Peyer's patch (tissue), 4 donors: ENCODE measurements around the gene PAX8. TPM values are rescaled to one million over a fixed set of nuclear protein-coding genes. Genes with fewer than 3 reads are reported as not detected.

Experiments used
- DNase-seq, 3 donors: peaks; one replicate each; pipeline ENCODE4 v3.0.0-alpha.2; 2017 to 2019
- H3K27ac ChIP-seq, 4 donors: fragments of 200-600 bp; sonication (generic); one replicate each; pipeline ENCODE4 v1.5.1; 2016 to 2019
- H3K27me3 ChIP-seq, 2 donors: fragments of 200-600 bp; sonication (generic); one replicate each; pipeline ENCODE4 v1.5.1; 2019
- H3K36me3 ChIP-seq, 3 donors: fragments of 200-600 bp; sonication (generic); one replicate each; pipeline ENCODE4 v1.5.1; 2016 to 2019
- H3K4me1 ChIP-seq, 4 donors: fragments of 200-600 bp; sonication (generic); one replicate each; pipeline ENCODE4 v1.5.1; 2016 to 2019
- H3K4me3 ChIP-seq, 4 donors: fragments of 200-600 bp; sonication (generic); 1 replicate in 3 of 4; 2 replicates in 1 of 4; pipeline ENCODE4 v1.5.1; 2016 to 2019; ENCODE audit warnings: mild to moderate bottlenecking in 1 of 4
- H3K9me3 ChIP-seq, 4 donors: fragments of 200-600 bp; sonication (generic); one replicate each; pipeline ENCODE4 v1.5.1; 2016 to 2019; ENCODE audit warnings: mild to moderate bottlenecking in 1 of 4
- POLR2A ChIP-seq, 2 donors: fragments of 450-650 bp; IDR thresholded peaks; one replicate each; pipeline ENCODE4 v1.5.1; 2017; ENCODE audit warnings: antibody characterized with exemption in 2 of 2, mild to moderate bottlenecking in 2 of 2, moderate library complexity in 2 of 2
- total RNA-seq, 4 donors: library from RNA; depleted of rRNA; stranded (reverse); fragments of >200 nt; gene quantifications; one replicate each; pipeline ENCODE4 v1.1.0, GENCODE V29; 2016
- TF ChIP-seq, protein P1 (sequence below), 6 experiments: fragments of 450-650 bp in 4 of 6; fragments of 200-600 bp in 2 of 6; sonication (generic) in 1 of 6; IDR thresholded peaks; one replicate each; pipeline ENCODE4 v1.5.1; 2017 to 2019; ENCODE audit warnings: antibody characterized with exemption in 6 of 6, mild to moderate bottlenecking in 3 of 6, moderate library complexity in 1 of 6

The PAX8 gene
- total RNA-seq, 4 donors from 2014 or later = 3.3 to 22.1 (median 14.2) TPM

DNA sequence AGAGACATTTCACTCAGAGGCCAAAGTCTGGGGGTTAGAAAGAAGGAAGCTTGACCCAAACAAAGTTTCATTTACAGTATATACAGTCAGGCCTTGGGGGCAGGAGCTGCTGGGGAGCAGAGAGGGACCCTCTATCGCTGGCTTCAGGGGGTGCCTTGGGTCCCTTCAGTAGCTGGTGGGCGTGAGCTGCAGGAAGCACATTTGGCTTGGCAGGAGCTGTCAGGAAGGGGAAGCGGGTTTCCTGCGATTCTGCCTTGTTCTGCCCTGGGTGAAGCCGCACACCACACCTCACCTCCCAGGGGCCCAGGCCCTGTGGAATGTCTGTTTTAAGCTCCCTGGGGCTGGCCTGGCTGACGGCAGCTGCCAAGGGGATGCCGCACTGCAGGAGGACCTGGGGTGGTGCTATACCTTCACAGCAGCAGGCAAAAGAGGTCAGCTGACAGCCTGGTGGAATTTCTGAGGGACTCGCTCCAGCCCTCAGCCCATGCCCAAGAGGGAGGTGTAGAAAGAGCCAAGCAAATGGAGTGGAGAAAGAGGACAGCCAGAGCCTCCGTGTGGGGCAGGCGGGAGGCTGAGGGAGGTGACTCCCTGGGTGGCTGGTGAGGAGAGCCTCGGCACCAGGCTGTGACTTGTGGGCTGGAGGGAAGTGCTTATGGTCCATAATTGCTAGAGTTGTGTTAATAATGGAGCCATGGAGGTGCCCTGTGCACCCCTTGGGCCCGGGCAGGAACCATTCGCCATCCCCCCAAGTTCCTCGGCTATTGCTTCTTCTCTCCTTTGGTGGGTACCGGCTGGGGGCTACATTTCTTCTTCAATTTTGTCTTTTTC is 61.1 kb downstream of the PAX8 start:
- Histone ChIP-seq H3K4me1 (peaks cover 0 to 28% (median 13%) of the 10 kb centered on the region in 4 donors), H3K36me3 (no peaks in the 10 kb centered on the region), H3K27me3 (no peaks in the 10 kb centered on the region), H3K9me3 (no peaks in the 10 kb centered on the region), H3K4me3 (no peak overlapping the region), H3K27ac (peak overlapping the region in 3 of 4 donors; percentile 82 to 97 (median 91))
- TF ChIP-seq, protein P1, sequence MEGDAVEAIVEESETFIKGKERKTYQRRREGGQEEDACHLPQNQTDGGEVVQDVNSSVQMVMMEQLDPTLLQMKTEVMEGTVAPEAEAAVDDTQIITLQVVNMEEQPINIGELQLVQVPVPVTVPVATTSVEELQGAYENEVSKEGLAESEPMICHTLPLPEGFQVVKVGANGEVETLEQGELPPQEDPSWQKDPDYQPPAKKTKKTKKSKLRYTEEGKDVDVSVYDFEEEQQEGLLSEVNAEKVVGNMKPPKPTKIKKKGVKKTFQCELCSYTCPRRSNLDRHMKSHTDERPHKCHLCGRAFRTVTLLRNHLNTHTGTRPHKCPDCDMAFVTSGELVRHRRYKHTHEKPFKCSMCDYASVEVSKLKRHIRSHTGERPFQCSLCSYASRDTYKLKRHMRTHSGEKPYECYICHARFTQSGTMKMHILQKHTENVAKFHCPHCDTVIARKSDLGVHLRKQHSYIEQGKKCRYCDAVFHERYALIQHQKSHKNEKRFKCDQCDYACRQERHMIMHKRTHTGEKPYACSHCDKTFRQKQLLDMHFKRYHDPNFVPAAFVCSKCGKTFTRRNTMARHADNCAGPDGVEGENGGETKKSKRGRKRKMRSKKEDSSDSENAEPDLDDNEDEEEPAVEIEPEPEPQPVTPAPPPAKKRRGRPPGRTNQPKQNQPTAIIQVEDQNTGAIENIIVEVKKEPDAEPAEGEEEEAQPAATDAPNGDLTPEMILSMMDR (IDR thresholded peaks at IDR 0.05) = no peak
- no peak for TF ChIP-seq POLR2A (IDR thresholded peaks at IDR 0.05)
- no peak for DNase-seq

DNA sequence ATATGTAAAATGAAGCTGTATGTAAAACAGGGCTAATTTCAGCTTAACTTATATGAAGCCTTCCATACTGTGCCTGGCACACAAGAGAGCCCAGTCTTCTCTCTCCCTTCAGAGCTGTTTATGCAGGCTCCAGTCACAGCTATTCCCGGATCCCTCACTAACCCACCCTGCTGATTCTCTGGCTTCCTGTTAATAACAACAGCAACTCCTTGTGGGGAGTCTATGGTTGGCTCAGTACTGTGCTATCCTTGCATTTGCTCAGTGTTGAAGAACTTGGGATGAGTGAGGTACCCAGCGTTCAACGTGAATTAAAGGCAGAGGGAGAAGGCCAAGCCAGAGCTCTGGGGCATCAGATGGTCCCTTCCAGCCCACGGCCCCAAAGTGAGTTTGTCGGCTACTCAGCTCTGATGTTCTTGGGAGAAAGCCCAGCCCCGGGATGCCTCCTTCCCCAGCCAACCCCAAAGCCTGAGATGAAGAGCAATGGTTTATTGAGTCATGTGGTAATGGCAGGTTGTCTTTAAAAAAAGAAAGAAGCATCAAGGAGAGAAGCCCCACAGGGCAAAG is 61.7 kb downstream of the PAX8 start:
- Histone ChIP-seq H3K27ac (peak overlapping the region in 3 of 4 donors; percentile 82 to 97 (median 91)), H3K4me3 (no peak overlapping the region), H3K9me3 (no peaks in the 10 kb centered on the region), H3K36me3 (no peaks in the 10 kb centered on the region), H3K4me1 (peaks cover 0 to 34% (median 13%) of the 10 kb centered on the region in 4 donors), H3K27me3 (no peaks in the 10 kb centered on the region)
- TF ChIP-seq, protein P1 (IDR thresholded peaks at IDR 0.05) = no peak
- no peak for TF ChIP-seq POLR2A (IDR thresholded peaks at IDR 0.05)
- DNase-seq = no peak

DNA sequence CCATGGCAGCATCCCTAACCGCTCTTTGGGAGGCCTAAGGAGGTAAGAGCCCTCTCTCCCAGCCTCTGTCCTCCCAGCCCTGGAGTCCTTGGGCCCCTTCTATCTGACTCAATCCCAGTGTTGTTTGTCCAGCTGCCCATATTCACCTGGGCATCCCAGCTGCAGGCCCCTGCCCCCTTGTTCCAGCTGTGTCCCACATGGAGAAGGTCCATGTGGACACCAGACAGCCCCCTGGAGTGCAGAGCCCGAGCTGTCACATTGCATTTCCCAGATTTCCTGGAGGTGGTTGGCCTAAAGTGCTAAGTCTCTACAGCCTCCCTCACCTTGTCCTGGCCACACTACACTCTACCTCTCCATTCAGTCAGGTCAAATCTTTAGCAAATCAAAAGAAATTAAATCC is 62.4 kb downstream of the PAX8 start:
- peaks cover 0 to 40% (median 13%) of the 10 kb centered on the region in 4 donors for H3K4me1 ChIP-seq
- H3K27me3 ChIP-seq = no peaks in the 10 kb centered on the region
- DNase-seq = no peak
- TF ChIP-seq, protein P1 (IDR thresholded peaks at IDR 0.05) = no peak
- no peak for TF ChIP-seq POLR2A (IDR thresholded peaks at IDR 0.05)
- no peaks in the 10 kb centered on the region for H3K9me3 ChIP-seq
- no peak overlapping the region for H3K4me3 ChIP-seq
- no peaks in the 10 kb centered on the region for H3K36me3 ChIP-seq
- no peak overlapping the region for H3K27ac ChIP-seq

DNA sequence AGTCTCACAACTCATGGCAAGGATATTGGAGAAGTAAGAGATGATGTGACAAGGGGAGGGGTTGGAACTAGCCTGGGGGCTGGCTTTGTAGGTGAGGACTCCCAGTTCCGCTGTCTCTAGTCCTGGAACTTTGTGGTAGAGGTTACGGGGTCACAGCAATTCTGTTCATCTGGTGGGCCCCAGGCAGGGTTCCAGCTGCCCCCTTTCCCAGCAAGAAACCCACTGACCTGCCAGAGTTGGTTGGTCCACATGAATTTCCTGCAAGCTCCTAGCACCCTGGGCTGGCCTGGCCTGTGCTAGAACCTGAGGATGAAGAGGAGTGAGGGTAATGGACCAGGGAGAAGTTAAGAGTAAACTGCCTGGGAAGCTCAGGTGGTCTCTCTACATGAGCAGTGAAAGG is 63.7 kb downstream of the PAX8 start:
- no peak overlapping the region for H3K27ac ChIP-seq
- H3K4me1 ChIP-seq = peaks cover 0 to 46% (median 13%) of the 10 kb centered on the region in 4 donors
- no peak overlapping the region for H3K4me3 ChIP-seq
- no peaks in the 10 kb centered on the region for H3K36me3 ChIP-seq
- no peaks in the 10 kb centered on the region for H3K27me3 ChIP-seq
- DNase-seq = no peak
- no peaks in the 10 kb centered on the region for H3K9me3 ChIP-seq
- TF ChIP-seq, protein P1 (IDR thresholded peaks at IDR 0.05) = no peak
- TF ChIP-seq POLR2A (IDR thresholded peaks at IDR 0.05) = no peak

DNA sequence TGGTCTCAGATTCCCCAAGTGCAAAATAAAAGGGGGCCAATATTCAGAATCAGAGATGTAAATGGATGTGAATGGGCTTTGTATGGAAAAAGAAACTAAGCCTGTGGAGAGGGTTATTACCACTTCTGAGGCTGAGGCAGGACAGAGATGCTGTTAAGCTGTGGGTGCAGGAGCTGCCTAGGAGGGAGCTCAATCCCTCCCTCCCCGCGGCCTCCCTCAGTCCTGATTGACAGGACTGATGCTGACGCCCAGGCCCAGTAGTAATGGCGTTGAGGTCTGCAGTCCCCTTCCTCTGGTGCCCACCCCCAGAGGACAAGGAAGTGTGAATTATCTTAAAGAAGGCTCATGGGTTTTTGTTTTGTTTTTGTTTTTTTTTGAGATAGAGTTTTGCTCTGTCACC is 64.6 kb downstream of the PAX8 start:
- TF ChIP-seq, protein P1 (IDR thresholded peaks at IDR 0.05) = no peak
- TF ChIP-seq POLR2A (IDR thresholded peaks at IDR 0.05) = no peak
- no peak for DNase-seq
- Histone ChIP-seq H3K27me3 (no peaks in the 10 kb centered on the region), H3K36me3 (no peaks in the 10 kb centered on the region), H3K4me3 (no peak overlapping the region), H3K4me1 (peaks cover 0 to 47% (median 13%) of the 10 kb centered on the region in 4 donors), H3K9me3 (no peaks in the 10 kb centered on the region), H3K27ac (no peak overlapping the region)
